CD1c-positive myeloid dendritic cell (primary cell): Measurements from ENCODE around the gene ZC3H18.

ENCODE experiments used
- DNase-seq: peaks from one replicate; pipeline ENCODE4 v3.0.0-alpha.2; 2016; ENCODE audit errors: extremely low spot score

The ZC3H18 gene

GRCh38 chr16:88581033-88581432 is 10.8 kb downstream of the ZC3H18 start:
- DNase-seq: no peak

DNA sequence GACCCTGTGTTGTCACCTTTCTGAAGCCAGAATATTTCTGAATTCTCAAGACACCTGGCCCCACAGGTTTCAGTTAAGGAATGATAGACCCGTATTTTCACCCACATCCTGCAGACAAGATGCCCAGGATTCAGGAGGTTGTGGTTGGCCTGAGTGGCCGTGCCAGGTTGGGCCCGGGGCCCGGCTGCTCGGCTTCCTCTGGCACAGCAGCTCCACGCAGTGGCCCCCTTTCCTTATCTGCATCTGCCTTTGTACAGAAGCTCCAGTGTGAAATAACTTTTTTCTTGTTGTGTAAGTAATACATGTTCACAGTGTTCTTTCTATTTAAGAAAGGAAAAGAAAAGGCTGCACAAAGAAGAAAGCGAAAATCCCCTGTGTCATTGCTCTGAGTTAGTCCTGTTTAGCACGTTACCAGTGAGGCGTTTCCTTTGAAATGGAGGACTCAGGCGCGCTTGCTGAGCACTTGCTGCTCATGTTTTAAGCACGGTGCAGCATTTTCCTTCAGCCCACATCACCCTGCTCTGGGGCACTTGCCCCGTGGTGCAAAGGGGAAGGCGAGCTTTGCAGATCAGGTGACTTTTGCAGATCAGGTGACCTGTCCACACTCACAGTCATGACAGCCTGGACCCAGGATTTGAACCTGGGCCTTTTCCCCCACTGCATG is 12.8 kb downstream of the ZC3H18 start:
- no peak for DNase-seq

DNA sequence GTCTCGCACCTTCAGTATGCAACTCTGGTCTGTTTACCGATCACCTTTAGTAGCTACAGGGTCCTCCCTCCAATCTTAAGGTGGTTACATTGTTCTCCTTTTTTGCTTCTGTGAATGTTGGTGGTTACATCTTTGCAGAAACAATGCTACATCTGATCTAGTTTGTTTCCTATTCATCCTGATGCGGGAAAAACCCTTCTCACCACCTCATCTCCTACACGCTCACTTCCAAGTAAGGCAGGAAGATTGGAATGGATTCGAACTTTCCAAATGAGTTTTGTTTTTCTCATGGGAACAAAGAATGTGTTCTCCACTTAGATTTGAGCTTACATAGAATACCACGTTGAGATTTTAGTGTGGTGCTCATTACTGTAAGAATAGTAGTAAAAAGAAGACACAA is 14.5 kb downstream of the ZC3H18 start:
- no peak for DNase-seq

DNA sequence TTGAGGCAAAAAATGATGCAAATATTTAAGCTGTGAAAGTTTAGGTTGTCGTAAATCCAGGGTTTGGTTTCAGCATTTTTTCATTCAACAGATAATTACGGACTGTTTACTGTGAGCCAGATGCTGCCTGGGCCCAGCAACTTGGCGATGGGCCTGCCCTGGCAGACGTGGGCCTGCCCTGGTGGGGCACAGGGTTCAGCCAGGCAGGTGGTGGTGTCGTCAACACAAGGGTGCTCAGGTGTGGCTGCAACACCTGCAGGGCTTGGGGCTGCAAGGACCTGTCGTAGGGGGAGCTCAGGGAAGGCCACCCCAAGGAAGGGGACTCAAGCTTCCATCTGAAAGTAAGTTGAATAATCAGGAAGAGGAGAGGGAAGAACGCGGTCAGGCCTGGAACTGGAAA is 15.1 kb downstream of the ZC3H18 start:
- no peak for DNase-seq

GRCh38 chr16:88585927-88586581 is 15.9 kb downstream of the ZC3H18 start:
- no peak for DNase-seq

GRCh38 chr16:88588148-88588547 is 17.9 kb downstream of the ZC3H18 start:
- no peak for DNase-seq

DNA sequence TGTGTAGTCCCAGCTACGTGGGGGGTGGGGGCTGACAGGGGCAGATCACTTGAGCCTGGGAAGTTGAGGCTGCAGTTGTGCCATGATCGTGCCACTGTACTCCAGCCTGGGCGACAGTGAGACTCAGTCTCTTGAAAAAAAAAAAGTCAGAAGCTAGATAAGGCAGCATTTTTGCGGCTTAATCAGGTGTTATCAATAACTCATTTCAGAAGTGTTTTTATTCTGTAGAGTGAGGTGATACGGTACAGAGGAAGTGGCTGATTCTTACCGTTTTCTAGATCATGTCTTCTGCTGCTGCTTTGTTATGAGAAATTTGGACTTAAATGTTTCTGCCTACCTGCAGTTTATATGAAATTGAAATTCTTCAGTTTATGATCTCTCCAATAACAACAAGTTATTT is 18.6 kb downstream of the ZC3H18 start:
- DNase-seq: no peak

DNA sequence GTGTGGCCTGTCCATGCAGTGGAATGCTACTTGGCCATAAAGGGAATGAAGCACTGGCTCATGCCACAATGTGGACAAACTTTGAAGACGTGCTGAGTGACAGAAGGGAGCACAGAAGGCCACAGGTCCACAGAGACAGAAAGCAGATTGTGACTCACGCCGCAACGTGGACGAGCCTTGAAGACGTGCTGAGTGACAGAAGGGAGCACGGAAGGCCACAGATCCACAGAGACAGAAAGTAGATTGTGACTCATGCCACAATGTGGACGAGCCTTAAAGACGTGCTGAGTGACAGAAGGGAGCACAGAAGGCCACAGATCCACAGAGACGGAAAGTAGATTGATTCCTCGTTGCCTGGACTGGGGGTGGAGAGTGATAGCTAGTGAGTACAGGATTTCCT is 19.2 kb downstream of the ZC3H18 start:
- DNase-seq: no peak

- peak; percentile 96 for DNase-seq
Observed at GRCh38 chr16:88591577-88592021, 21.4 kb downstream of the ZC3H18 start.

- DNase-seq: no peak
Observed at GRCh38 chr16:88593061-88593460, 22.9 kb downstream of the ZC3H18 start.

- no peak for DNase-seq
Observed at GRCh38 chr16:88593489-88593888, 23.3 kb downstream of the ZC3H18 start.

GRCh38 chr16:88593910-88594309 is 23.7 kb downstream of the ZC3H18 start:
- no peak for DNase-seq

GRCh38 chr16:88595101-88595500 is 24.9 kb downstream of the ZC3H18 start:
- no peak for DNase-seq

- DNase-seq: no peak
Observed at GRCh38 chr16:88595921-88596320, 25.7 kb downstream of the ZC3H18 start.

DNA sequence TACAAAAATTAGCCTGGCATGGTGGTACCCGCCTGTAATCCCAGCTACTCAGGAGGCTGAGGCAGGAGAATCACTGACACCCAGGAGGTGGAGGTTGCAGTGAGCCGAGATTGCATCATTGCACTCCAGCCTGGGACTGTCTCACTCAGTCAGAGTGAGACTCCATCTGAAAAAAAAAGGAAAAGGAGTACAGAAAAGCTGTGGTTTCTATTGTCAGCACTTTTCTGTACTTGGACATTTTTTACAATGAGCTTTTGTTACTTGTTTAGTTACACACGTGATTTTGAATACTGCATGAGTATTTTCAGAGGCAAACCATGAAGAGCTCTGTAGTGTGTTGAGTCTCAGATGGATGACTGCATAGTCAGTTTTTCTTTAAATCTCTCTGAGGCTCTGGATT is 26.3 kb downstream of the ZC3H18 start:
- peak; percentile 40 for DNase-seq

GRCh38 chr16:88597856-88598491 is 27.8 kb downstream of the ZC3H18 start:
- DNase-seq: no peak

DNA sequence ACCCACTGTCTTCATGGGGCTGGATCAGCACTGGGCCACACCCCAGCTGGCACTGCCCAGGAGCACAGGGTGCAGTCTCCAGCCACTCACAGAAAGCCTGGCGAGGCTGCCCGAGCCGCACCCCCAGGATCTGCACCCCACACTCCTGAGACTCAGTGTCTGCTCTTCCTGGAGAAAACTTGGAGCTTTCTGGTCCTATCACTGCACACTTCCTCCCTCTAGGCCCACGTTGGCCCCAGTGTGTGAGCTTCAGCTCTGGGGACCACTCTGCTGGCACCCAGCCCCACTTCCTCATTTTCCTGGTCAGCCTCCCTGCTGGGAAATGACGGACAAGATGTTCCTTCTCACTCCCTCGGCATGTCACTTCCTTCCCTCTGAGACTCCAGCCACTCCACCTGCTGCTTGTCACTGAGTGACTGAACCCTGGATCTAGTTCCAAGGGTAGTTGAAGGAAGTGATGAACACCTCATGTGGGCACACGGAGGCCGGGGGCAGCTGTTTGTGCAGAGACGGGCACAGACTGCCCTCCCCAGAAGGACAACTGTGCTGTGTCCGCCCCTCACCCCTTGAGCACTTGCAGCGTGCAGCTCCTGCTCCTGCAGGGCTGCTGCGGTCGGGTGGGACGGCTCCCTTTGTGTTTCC is 29.0 kb downstream of the ZC3H18 start:
- DNase-seq: peak; percentile 91

- DNase-seq: no peak
Observed at GRCh38 chr16:88599825-88600538, 29.8 kb downstream of the ZC3H18 start.

GRCh38 chr16:88600539-88600896 is 30.3 kb downstream of the ZC3H18 start:
- DNase-seq: no peak

DNA sequence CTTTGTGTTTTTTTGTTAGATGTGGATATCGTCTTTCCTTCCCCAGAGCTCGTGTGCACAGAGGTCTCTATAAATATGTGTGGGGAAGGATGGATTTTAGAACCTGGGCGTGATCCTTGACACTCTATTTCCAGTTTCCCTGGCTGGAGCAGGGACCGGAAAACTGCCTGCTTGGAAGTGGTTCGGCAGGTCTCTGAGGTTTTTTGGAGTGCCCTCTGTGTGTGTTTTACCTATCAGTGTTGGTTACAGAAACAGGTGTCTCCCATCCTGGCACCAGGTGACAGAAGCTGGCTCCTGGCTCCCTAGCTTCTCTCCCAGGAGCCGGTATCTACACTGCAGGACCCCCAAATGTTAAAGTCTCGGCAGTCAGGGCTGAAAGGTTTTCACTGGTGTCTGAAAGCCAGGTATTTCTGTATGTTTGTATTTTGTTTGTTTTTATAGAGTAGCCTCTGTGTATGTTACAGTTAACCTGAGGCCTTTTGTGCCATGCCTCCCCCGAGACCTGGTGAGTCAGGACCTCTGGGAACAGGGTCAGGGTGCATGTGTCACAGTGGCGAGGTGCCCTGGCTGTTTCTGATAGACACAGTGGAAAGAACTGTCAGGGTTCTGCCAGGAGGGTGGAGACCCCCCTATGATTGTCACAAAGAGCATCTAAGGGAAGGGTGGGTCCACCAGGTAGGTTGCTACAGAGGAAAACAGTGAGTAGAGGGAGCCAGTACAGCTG is 31.3 kb downstream of the ZC3H18 start:
- DNase-seq: no peak

DNA sequence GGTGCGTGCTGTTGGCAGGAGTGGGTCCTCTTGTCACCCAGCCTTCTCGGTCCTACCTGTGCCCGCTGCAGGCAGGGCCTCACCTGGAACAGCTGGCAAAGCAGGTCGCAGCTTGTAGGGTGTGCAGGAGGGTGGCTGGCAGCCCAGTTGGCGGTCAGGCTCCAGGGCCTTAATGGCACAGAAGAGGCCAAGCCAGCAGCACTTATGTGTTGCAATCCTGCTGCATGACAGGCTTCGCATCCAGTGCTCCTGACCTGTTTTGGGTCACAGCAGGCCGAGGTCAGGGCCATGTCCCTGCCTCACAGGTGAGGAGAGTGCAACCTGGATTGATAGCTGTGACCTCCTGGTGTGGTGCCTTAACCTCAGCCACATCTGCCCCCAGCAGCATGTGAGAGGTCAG is 31.9 kb downstream of the ZC3H18 start:
- no peak for DNase-seq
